Measurements from ENCODE around the gene OPCML.
A peak's percentile ranks its signal among the peaks of the same experiment; 100 is the strongest.

Gene OPCML

GRCh38 chr11:132862933-132863332, 669.4 kb downstream of the OPCML start:
- no peak for TF ChIP-seq CTCF (conservative IDR thresholded peaks at IDR 0.05; ENCODE audit: low read length)
- no peak for DNase-seq (ENCODE audit: low read depth)
- H3K4me3 ChIP-seq (ENCODE audit: low read length): no peak overlapping the region

GRCh38 chr11:132862137-132862536, 670.2 kb downstream of the OPCML start:
- TF ChIP-seq CTCF (conservative IDR thresholded peaks at IDR 0.05; ENCODE audit: low read length): no peak
- DNase-seq (ENCODE audit: low read depth): peak; percentile 33
- no peak overlapping the region for H3K4me3 ChIP-seq (ENCODE audit: low read length)

- no peak overlapping the region for H3K4me3 ChIP-seq (ENCODE audit: low read length)
- TF ChIP-seq CTCF (conservative IDR thresholded peaks at IDR 0.05; ENCODE audit: low read length): no peak
- DNase-seq (ENCODE audit: low read depth): no peak
These were observed 673.0 kb downstream of the OPCML start for GRCh38 chr11:132859306-132859705.

GRCh38 chr11:132858223-132858622, 674.1 kb downstream of the OPCML start:
- DNase-seq (ENCODE audit: low read depth): peak; percentile 49
- no peak overlapping the region for H3K4me3 ChIP-seq (ENCODE audit: low read length)
- peak; percentile 43 for TF ChIP-seq CTCF (conservative IDR thresholded peaks at IDR 0.05; ENCODE audit: low read length)

GRCh38 chr11:132856032-132856431, 676.3 kb downstream of the OPCML start:
- no peak for DNase-seq (ENCODE audit: low read depth)
- no peak overlapping the region for H3K4me3 ChIP-seq (ENCODE audit: low read length)
- no peak for TF ChIP-seq CTCF (conservative IDR thresholded peaks at IDR 0.05; ENCODE audit: low read length)

GRCh38 chr11:132855516-132855915, 676.8 kb downstream of the OPCML start:
- no peak for TF ChIP-seq CTCF (conservative IDR thresholded peaks at IDR 0.05; ENCODE audit: low read length)
- DNase-seq (ENCODE audit: low read depth): no peak
- no peak overlapping the region for H3K4me3 ChIP-seq (ENCODE audit: low read length)

GRCh38 chr11:132853886-132854285, 678.4 kb downstream of the OPCML start:
- TF ChIP-seq CTCF (conservative IDR thresholded peaks at IDR 0.05; ENCODE audit: low read length): no peak
- H3K4me3 ChIP-seq (ENCODE audit: low read length): no peak overlapping the region
- no peak for DNase-seq (ENCODE audit: low read depth)

All from AG10803 (cell line).